Activated CD4-positive, CD25-positive, alpha-beta regulatory T cell treated with anti-CD3 and anti-CD28 coated beads, Interleukin-2, amount 50 U/mL, for 24 hours (primary cell): ENCODE data around the gene SOS2.
"Not testable (repeated sequence)": the region's sequence is repeated elsewhere in the genome, so short reads cannot be mapped to it uniquely, and the experiment has no call there.

Experiments
- ATAC-seq, 2 donors: fragments of 150-1000 bp; cut with Tn5 transposase; one replicate each; pipeline ENCODE4 v1.10.0; 2021; ENCODE audit warnings: mild to moderate bottlenecking in 1 of 2, moderate library complexity in 1 of 2

Gene SOS2

GRCh38 chr14:50225067-50225973, 6.1 kb downstream of the SOS2 start:
- no peak for ATAC-seq

GRCh38 chr14:50222055-50222613, 9.2 kb downstream of the SOS2 start:
- ATAC-seq: no peak

- no peak for ATAC-seq
Measured at GRCh38 chr14:50218501-50218900, 12.9 kb downstream of the SOS2 start.

- ATAC-seq: no peak
Measured at GRCh38 chr14:50215416-50215815, 16.0 kb downstream of the SOS2 start.

GRCh38 chr14:50213795-50214194, 17.6 kb downstream of the SOS2 start:
- no peak for ATAC-seq

GRCh38 chr14:50212726-50213125, 18.7 kb downstream of the SOS2 start:
- ATAC-seq: no peak

GRCh38 chr14:50210074-50210473, 21.3 kb downstream of the SOS2 start:
- ATAC-seq: no peak

- ATAC-seq: no peak
Measured at GRCh38 chr14:50198499-50198898, 32.9 kb downstream of the SOS2 start.

- ATAC-seq: no peak
Measured at GRCh38 chr14:50191499-50191898, 39.9 kb downstream of the SOS2 start.

GRCh38 chr14:50186107-50186506, 45.3 kb downstream of the SOS2 start:
- ATAC-seq: no peak

GRCh38 chr14:50173891-50174290, 57.5 kb downstream of the SOS2 start:
- ATAC-seq: no peak

- ATAC-seq: no peak
Measured at GRCh38 chr14:50171895-50172294, 59.5 kb downstream of the SOS2 start.

GRCh38 chr14:50167381-50167780, 64.0 kb downstream of the SOS2 start:
- ATAC-seq: not testable (repeated sequence)

GRCh38 chr14:50156111-50156510, 75.3 kb downstream of the SOS2 start:
- ATAC-seq: no peak

- ATAC-seq: no peak
Measured at GRCh38 chr14:50148799-50149198, 82.6 kb downstream of the SOS2 start.

- ATAC-seq: no peak
Measured at GRCh38 chr14:50139192-50139591, 92.2 kb downstream of the SOS2 start.

- no peak for ATAC-seq
Measured at GRCh38 chr14:50127802-50128201, 103.6 kb downstream of the SOS2 start.

GRCh38 chr14:50123062-50123461, 108.3 kb downstream of the SOS2 start:
- ATAC-seq: no peak

GRCh38 chr14:50122291-50122690, 109.1 kb downstream of the SOS2 start:
- ATAC-seq: no peak

GRCh38 chr14:50121486-50121885, 109.9 kb downstream of the SOS2 start:
- no peak for ATAC-seq

- no peak for ATAC-seq
Measured at GRCh38 chr14:50117456-50117855, 113.9 kb downstream of the SOS2 start.

- ATAC-seq: no peak
Measured at GRCh38 chr14:50116966-50117365, 114.4 kb downstream of the SOS2 start.

- ATAC-seq: peak; percentile 99 to 100
Measured at GRCh38 chr14:50116181-50116956, 115.0 kb downstream of the SOS2 start, which contains the start of gene VCPKMT. Gene VCPKMT (minus strand): TSS chr14:50116572. CDS start chr14:50116552, 20 bp downstream.
